Thyroid gland (tissue), 4 donors: ENCODE measurements around the gene HCFC1R1. TPM values are rescaled to one million over a fixed set of nuclear protein-coding genes. Genes with fewer than 3 reads are reported as not detected.

ENCODE experiments used
- DNase-seq, 2 donors: peaks; one replicate each; pipeline ENCODE4 v3.0.0-alpha.2; 2019
- H3K27ac ChIP-seq, 3 donors: fragments of 200-600 bp; sonication (generic); 1 replicate in 2 of 3; 2 replicates in 1 of 3; pipeline ENCODE4 v1.5.1; 2016 to 2019; ENCODE audit warnings: mild to moderate bottlenecking in 1 of 3, moderate library complexity in 1 of 3
- H3K27me3 ChIP-seq: fragments of 200-600 bp; sonication (generic); one replicate; pipeline ENCODE4 v1.5.1; 2019
- H3K36me3 ChIP-seq, 2 donors: fragments of 200-600 bp; sonication (generic); one replicate each; pipeline ENCODE4 v1.5.1; 2016 to 2019
- H3K4me1 ChIP-seq, 2 donors: fragments of 200-600 bp; sonication (generic); one replicate each; pipeline ENCODE4 v1.5.1; 2017 to 2019
- H3K4me3 ChIP-seq, 3 donors: fragments of 200-600 bp; sonication (generic); replicated peaks in 1 of 3; 1 replicate in 2 of 3; 2 replicates in 1 of 3; pipeline ENCODE4 v1.5.1; 2016; ENCODE audit warnings: mild to moderate bottlenecking in 1 of 3
- H3K9me3 ChIP-seq: fragments of 200-600 bp; sonication (generic); one replicate; pipeline ENCODE4 v1.5.1; 2017
- POLR2A ChIP-seq, 2 donors: fragments of 450-650 bp; IDR thresholded peaks; one replicate each; pipeline ENCODE4 v1.6.1; 2017; ENCODE audit warnings: antibody characterized with exemption in 2 of 2, mild to moderate bottlenecking in 2 of 2, moderate library complexity in 1 of 2
- WGBS, 2 donors: methylation state at CpG; one replicate each; pipeline ENCODE4 v1.1.5; 2017; 5-methylcytosine and 5-hydroxymethylcytosine counted together
- intact Hi-C: fragments of 100-400 bp; cut with DNase I; formaldehyde crosslinking; loops from one replicate; pipeline ENCODE4 v1.15.1; 2023
- total RNA-seq, 4 donors: library from RNA; depleted of rRNA; stranded (reverse); fragments of >200 nt; gene quantifications; one replicate each; pipeline ENCODE4 v1.2.3, GENCODE V29; 2016
- TF ChIP-seq, protein P1 (sequence below), 6 experiments: fragments of 200-600 bp in 3 of 6; fragments of 450-650 bp in 3 of 6; sonication (generic) in 3 of 6; IDR thresholded peaks; one replicate each; pipeline ENCODE4 v1.5.1; 2016 to 2019; ENCODE audit warnings: antibody characterized with exemption in 6 of 6, mild to moderate bottlenecking in 2 of 6, inconsistent platforms in 1 of 6, moderate library complexity in 1 of 6

The HCFC1R1 gene
- total RNA-seq, 4 donors from 2014 or later: 10.1 to 51.7 (median 29.7) TPM

DNA sequence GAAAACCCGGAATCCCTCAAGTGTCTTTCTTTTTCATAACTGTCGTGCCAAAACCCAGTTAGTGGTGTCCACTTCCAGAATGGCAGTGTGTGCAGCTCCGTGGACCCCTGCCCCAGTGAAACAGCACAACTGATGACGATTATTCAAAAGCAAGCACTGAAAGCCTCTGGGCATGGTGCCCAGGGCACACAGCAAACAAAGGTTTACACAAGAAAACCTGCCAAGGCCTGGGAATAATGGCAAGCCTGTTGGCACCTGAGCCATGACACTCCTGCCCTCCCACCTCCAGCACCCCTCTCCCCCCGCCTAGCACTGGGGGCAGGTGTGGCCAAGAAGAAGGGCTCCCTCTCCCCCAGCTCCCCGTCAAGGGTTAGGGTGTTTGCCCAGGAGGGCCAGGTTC lies 46.3 kb downstream of the HCFC1R1 start:
- H3K4me3 ChIP-seq: no peak overlapping the region

DNA sequence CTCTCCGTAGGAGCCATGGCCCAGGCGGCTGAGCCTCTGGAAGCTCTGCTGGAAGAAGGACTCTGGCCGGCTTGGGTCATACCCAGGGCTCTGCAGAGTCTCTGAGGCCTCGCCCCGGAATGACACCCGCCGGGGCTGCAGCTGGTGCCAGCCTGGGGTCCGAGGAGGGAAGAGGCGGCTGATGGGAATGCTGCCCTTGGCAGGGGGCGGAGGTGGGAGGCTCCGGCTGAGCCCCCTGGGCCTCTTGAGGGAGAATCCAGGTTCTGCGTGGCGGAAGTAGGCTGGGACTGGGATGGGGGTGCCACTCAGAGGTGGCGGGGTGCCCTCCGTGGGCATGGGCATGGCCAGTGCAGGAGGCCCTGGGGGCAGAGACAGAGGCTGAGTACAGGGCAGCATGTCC lies 47.1 kb downstream of the HCFC1R1 start:
- intact Hi-C loops: no loop called here
- Histone ChIP-seq H3K4me1 (peaks cover 10 to 28% of the 10 kb centered on the region in 2 donors), H3K27me3 (no peaks in the 10 kb centered on the region), H3K9me3 (no peaks in the 10 kb centered on the region), H3K27ac (no peak overlapping the region), H3K36me3 (no peaks in the 10 kb centered on the region), H3K4me3 (no peak overlapping the region)
- 95 to 99% methylated on average over 9 to 15 of the region's 15 CpGs for WGBS, 2 donors
- TF ChIP-seq, protein P1, sequence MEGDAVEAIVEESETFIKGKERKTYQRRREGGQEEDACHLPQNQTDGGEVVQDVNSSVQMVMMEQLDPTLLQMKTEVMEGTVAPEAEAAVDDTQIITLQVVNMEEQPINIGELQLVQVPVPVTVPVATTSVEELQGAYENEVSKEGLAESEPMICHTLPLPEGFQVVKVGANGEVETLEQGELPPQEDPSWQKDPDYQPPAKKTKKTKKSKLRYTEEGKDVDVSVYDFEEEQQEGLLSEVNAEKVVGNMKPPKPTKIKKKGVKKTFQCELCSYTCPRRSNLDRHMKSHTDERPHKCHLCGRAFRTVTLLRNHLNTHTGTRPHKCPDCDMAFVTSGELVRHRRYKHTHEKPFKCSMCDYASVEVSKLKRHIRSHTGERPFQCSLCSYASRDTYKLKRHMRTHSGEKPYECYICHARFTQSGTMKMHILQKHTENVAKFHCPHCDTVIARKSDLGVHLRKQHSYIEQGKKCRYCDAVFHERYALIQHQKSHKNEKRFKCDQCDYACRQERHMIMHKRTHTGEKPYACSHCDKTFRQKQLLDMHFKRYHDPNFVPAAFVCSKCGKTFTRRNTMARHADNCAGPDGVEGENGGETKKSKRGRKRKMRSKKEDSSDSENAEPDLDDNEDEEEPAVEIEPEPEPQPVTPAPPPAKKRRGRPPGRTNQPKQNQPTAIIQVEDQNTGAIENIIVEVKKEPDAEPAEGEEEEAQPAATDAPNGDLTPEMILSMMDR (IDR thresholded peaks at IDR 0.05): no peak
- TF ChIP-seq POLR2A (IDR thresholded peaks at IDR 0.05): no peak
- DNase-seq: no peak

More for the DNA sequence above, 46.3 kb downstream of the HCFC1R1 start:
- H3K36me3 ChIP-seq: no peaks in the 10 kb centered on the region
- H3K4me1 ChIP-seq: peaks cover 10 to 26% of the 10 kb centered on the region in 2 donors
- no peak overlapping the region for H3K27ac ChIP-seq
- intact Hi-C loops: no loop called here
- H3K27me3 ChIP-seq: no peaks in the 10 kb centered on the region
- no peak for TF ChIP-seq POLR2A (IDR thresholded peaks at IDR 0.05)
- TF ChIP-seq, protein P1 (IDR thresholded peaks at IDR 0.05): no peak
- 47 to 54% methylated on average over 6 of the region's 6 CpGs for WGBS, 2 donors
- peak; percentile 57 to 61 for DNase-seq
- no peaks in the 10 kb centered on the region for H3K9me3 ChIP-seq

GRCh38 chr16:2976201-2976600 lies 47.5 kb downstream of the HCFC1R1 start:
- Histone ChIP-seq H3K27ac (no peak overlapping the region), H3K9me3 (no peaks in the 10 kb centered on the region), H3K36me3 (no peaks in the 10 kb centered on the region), H3K4me3 (no peak overlapping the region), H3K27me3 (no peaks in the 10 kb centered on the region), H3K4me1 (peaks cover 10 to 28% of the 10 kb centered on the region in 2 donors)
- WGBS, 2 donors: 89 to 94% methylated on average over 7 of the region's 7 CpGs
- no peak for DNase-seq
- intact Hi-C loops: no loop called here
- TF ChIP-seq POLR2A (IDR thresholded peaks at IDR 0.05): no peak
- TF ChIP-seq, protein P1 (IDR thresholded peaks at IDR 0.05): no peak

GRCh38 chr16:2975161-2975795 lies 48.5 kb downstream of the HCFC1R1 start:
- no peak for TF ChIP-seq POLR2A (IDR thresholded peaks at IDR 0.05)
- TF ChIP-seq, protein P1 (IDR thresholded peaks at IDR 0.05): no peak
- 96 to 97% methylated on average over 6 to 10 of the region's 28 CpGs for WGBS, 2 donors
- Histone ChIP-seq H3K9me3 (no peaks in the 10 kb centered on the region), H3K27me3 (no peaks in the 10 kb centered on the region), H3K4me1 (peaks cover 10 to 30% of the 10 kb centered on the region in 2 donors), H3K27ac (no peak overlapping the region), H3K4me3 (no peak overlapping the region), H3K36me3 (no peaks in the 10 kb centered on the region)
- no peak for DNase-seq
- intact Hi-C loops: no loop called here

- no peaks in the 10 kb centered on the region for H3K36me3 ChIP-seq
- H3K4me3 ChIP-seq: no peak overlapping the region
- no peaks in the 10 kb centered on the region for H3K9me3 ChIP-seq
- no peaks in the 10 kb centered on the region for H3K27me3 ChIP-seq
- no peak for DNase-seq
- TF ChIP-seq POLR2A (IDR thresholded peaks at IDR 0.05): no peak
- TF ChIP-seq, protein P1 (IDR thresholded peaks at IDR 0.05): no peak
- no peak overlapping the region for H3K27ac ChIP-seq
- peaks cover 13 to 30% of the 10 kb centered on the region in 2 donors for H3K4me1 ChIP-seq
- intact Hi-C loops: no loop called here
- 94 to 100% methylated on average over 2 to 7 of the region's 15 CpGs for WGBS, 2 donors
Measured at GRCh38 chr16:2974319-2975056, 49.3 kb downstream of the HCFC1R1 start.
